Left lung (tissue), 10 donors: ENCODE data around the gene SCIMP. TPM values are rescaled to one million over a fixed set of nuclear protein-coding genes. Genes with fewer than 3 reads are reported as not detected.
A peak's percentile ranks its signal among the peaks of the same experiment; 100 is the strongest.

ENCODE experiments used
- ATAC-seq: fragments of 200-7000 bp; cut with Tn5 transposase; one replicate; pipeline ENCODE4 v1.9.1; 2020; ENCODE audit warnings: moderate library complexity
- DNase-seq, 4 donors: peaks; one replicate each; pipeline ENCODE4 v3.0.0-alpha.2; 2013 to 2020
- H3K27ac ChIP-seq, 2 donors: fragments of 200-600 bp; sonication (generic) in 1 of 2; one replicate each; pipeline versions ENCODE4 v1.5.0 to v1.8.0; 2020 to 2021
- H3K27me3 ChIP-seq, 2 donors: fragments of 200-600 bp; sonication (generic) in 1 of 2; one replicate each; pipeline versions ENCODE4 v1.5.0 to v1.8.0; 2020 to 2021
- H3K36me3 ChIP-seq, 2 donors: fragments of 200-600 bp; sonication (generic) in 1 of 2; one replicate each; pipeline versions ENCODE4 v1.5.0 to v1.8.0; 2020 to 2021
- H3K4me1 ChIP-seq, 2 donors: fragments of 200-600 bp; one replicate each; pipeline ENCODE4 v1.8.0; 2021
- H3K4me3 ChIP-seq, 2 donors: fragments of 200-600 bp; sonication (generic) in 1 of 2; one replicate each; pipeline versions ENCODE4 v1.5.0 to v1.8.0; 2020 to 2021; ENCODE audit warnings: mild to moderate bottlenecking in 1 of 2
- H3K9me3 ChIP-seq, 2 donors: fragments of 200-600 bp; sonication (generic) in 1 of 2; one replicate each; pipeline versions ENCODE4 v1.5.0 to v1.8.0; 2020 to 2021
- CTCF ChIP-seq, 2 donors: fragments of 200-600 bp; sonication (generic) in 1 of 2; IDR thresholded peaks; one replicate each; pipeline versions ENCODE4 v1.5.0 to v1.8.0; 2021; ENCODE audit warnings: antibody characterized with exemption in 2 of 2
- intact Hi-C, 2 donors: fragments of 100-400 bp; cut with DNase I; formaldehyde crosslinking; loops; one replicate each; pipeline versions ENCODE4 v1.11.2 to v1.14.2; 2022
- polyA plus RNA-seq, 6 donors: library from polyadenylated mRNA; unstranded; fragments of 120-200 nt; gene quantifications; one replicate each; pipeline ENCODE4 v1.2.1, GENCODE V29; 2013; ENCODE audit not compliant: insufficient read length in 6 of 6
- total RNA-seq, 2 donors: library from RNA; stranded (reverse); fragmentation: NEBNext Ultra II Directional; extraction: Animal tissue kit (Norgen Biotek cat#: 25700); gene quantifications; one replicate each; pipeline ENCODE4 v1.2.1, GENCODE V29; 2021
- donor health status: DM: no; HTN: yes; CAD: no.
- donor health status: DM: no; HTN: no; CAD: no.

SCIMP gene
- total and polyA plus RNA-seq, 8 donors, result 1.7 to 20.0 (median 2.3) TPM

DNA sequence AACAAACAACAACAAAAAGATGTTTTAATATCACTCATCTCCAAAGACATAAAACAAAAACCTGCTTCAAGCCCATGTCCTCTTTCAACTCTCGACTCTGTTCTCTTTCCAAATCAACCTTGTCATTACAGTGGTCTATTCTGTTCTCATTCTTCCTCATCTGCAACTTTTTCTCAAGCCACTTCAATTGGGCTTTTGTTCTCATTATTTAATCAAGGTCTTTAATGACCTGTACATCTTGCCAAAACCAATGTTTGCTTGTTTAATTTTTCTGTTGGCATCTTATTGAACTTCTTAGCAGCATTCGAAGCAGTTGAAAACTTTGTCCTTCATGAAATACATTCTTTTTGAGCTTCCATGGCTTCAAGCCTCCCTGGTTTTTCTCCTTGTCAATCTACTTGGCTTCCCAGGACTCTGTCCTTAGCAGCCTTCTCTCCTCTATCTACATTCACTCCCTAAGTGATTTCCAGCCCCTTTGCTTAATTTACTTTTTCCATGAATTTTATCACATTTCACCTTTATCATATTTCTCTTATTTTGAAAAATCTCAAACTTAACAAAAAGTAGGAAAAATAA, 27.8 kb upstream of the SCIMP start:
- H3K4me3 ChIP-seq, result no peak overlapping the region
- ATAC-seq (no peak), DNase-seq (no peak)
- TF ChIP-seq CTCF (IDR thresholded peaks at IDR 0.05), result no peak
- H3K4me1 ChIP-seq, result no peaks in the 10 kb centered on the region
- H3K27ac ChIP-seq, result no peak overlapping the region
- H3K9me3 ChIP-seq, result no peaks in the 10 kb centered on the region
- H3K36me3 ChIP-seq, result no peaks in the 10 kb centered on the region
- H3K27me3 ChIP-seq, result no peaks in the 10 kb centered on the region
- intact Hi-C loops, result no loop called here

- no peak for ATAC-seq
- Histone ChIP-seq H3K4me3 (no peak overlapping the region), H3K36me3 (no peaks in the 10 kb centered on the region), H3K4me1 (no peaks in the 10 kb centered on the region), H3K27ac (no peak overlapping the region), H3K9me3 (no peaks in the 10 kb centered on the region), H3K27me3 (no peaks in the 10 kb centered on the region)
- no peak for DNase-seq
- TF ChIP-seq CTCF (IDR thresholded peaks at IDR 0.05), result no peak
- intact Hi-C loops, result no loop called here
Observed at GRCh38 chr17:5260542-5260941, 25.9 kb upstream of the SCIMP start.

GRCh38 chr17:5257124-5257523, 22.5 kb upstream of the SCIMP start:
- Histone ChIP-seq H3K4me3 (no peak overlapping the region), H3K4me1 (no peaks in the 10 kb centered on the region), H3K27ac (no peak overlapping the region), H3K27me3 (no peaks in the 10 kb centered on the region), H3K9me3 (no peaks in the 10 kb centered on the region), H3K36me3 (no peaks in the 10 kb centered on the region)
- DNase-seq (no peak), ATAC-seq (no peak)
- no peak for TF ChIP-seq CTCF (IDR thresholded peaks at IDR 0.05)
- intact Hi-C loops, result no loop called here

- no peaks in the 10 kb centered on the region for H3K9me3 ChIP-seq
- TF ChIP-seq CTCF (IDR thresholded peaks at IDR 0.05), result no peak
- intact Hi-C loops, result no loop called here
- H3K36me3 ChIP-seq, result no peaks in the 10 kb centered on the region
- H3K27me3 ChIP-seq, result no peaks in the 10 kb centered on the region
- peak; percentile 26 for ATAC-seq
- H3K4me1 ChIP-seq, result no peaks in the 10 kb centered on the region
- no peak overlapping the region for H3K4me3 ChIP-seq
- H3K27ac ChIP-seq, result no peak overlapping the region
- DNase-seq, result no peak
Observed at GRCh38 chr17:5254903-5255521, 20.4 kb upstream of the SCIMP start.

GRCh38 chr17:5254414-5254813, 19.8 kb upstream of the SCIMP start:
- no peak overlapping the region for H3K4me3 ChIP-seq
- H3K36me3 ChIP-seq, result no peaks in the 10 kb centered on the region
- H3K4me1 ChIP-seq, result no peaks in the 10 kb centered on the region
- ATAC-seq, result no peak
- no peaks in the 10 kb centered on the region for H3K9me3 ChIP-seq
- DNase-seq, result no peak
- H3K27ac ChIP-seq, result no peak overlapping the region
- intact Hi-C loops, result no loop called here
- TF ChIP-seq CTCF (IDR thresholded peaks at IDR 0.05), result no peak
- H3K27me3 ChIP-seq, result no peaks in the 10 kb centered on the region
